GM18861 (cell line): ENCODE results near the gene RFX1.
"Not testable (repeated sequence)": the region's sequence is repeated elsewhere in the genome, so short reads cannot be mapped to it uniquely, and the experiment has no call there.

Source experiments
- ATAC-seq: cut with Tn5 transposase; IDR thresholded peaks from one replicate; pipeline ENCODE4 v1.9.1; 2021; ENCODE audit not compliant: unreplicated experiment

RFX1 gene

GRCh38 chr19:13937479-13938300, 68.4 kb downstream of the RFX1 start:
- no peak for ATAC-seq

- ATAC-seq, result no peak
Observed at GRCh38 chr19:13935765-13936510, 70.2 kb downstream of the RFX1 start.

GRCh38 chr19:13934785-13935109, 71.4 kb downstream of the RFX1 start:
- ATAC-seq, result no peak

GRCh38 chr19:13932911-13933393, 73.2 kb downstream of the RFX1 start:
- no peak for ATAC-seq

- ATAC-seq, result no peak
Observed at GRCh38 chr19:13932149-13932637, 73.9 kb downstream of the RFX1 start.

GRCh38 chr19:13931391-13932148, 74.5 kb downstream of the RFX1 start:
- ATAC-seq, result no peak

- ATAC-seq, result no peak
Observed at GRCh38 chr19:13930402-13930801, 75.7 kb downstream of the RFX1 start.

- no peak for ATAC-seq
Observed at GRCh38 chr19:13929956-13930355, 76.2 kb downstream of the RFX1 start.

- ATAC-seq, result no peak
Observed at GRCh38 chr19:13929340-13929739, 76.8 kb downstream of the RFX1 start.

- no peak for ATAC-seq
Observed at GRCh38 chr19:13926715-13927114, 79.4 kb downstream of the RFX1 start.

GRCh38 chr19:13926010-13926409, 80.1 kb downstream of the RFX1 start:
- no peak for ATAC-seq

- ATAC-seq, result no peak
Observed at GRCh38 chr19:13923194-13923987, 82.7 kb downstream of the RFX1 start.

GRCh38 chr19:13922118-13922517, 84.0 kb downstream of the RFX1 start:
- ATAC-seq, result not testable (repeated sequence)

- no peak for ATAC-seq
Observed at GRCh38 chr19:13920940-13921747, 85.0 kb downstream of the RFX1 start.

- ATAC-seq, result no peak
Observed at GRCh38 chr19:13920524-13920923, 85.6 kb downstream of the RFX1 start.

GRCh38 chr19:13918726-13919411, 87.3 kb downstream of the RFX1 start:
- ATAC-seq, result no peak

GRCh38 chr19:13917888-13918406, 88.2 kb downstream of the RFX1 start:
- ATAC-seq, result no peak

GRCh38 chr19:13914777-13915176, 91.3 kb downstream of the RFX1 start:
- no peak for ATAC-seq

- no peak for ATAC-seq
Observed at GRCh38 chr19:13913352-13913751, 92.8 kb downstream of the RFX1 start.
